IMR-90 (cell line): ENCODE measurements around the gene KIF13A.

Source experiments
- POLR2A ChIP-seq: IDR thresholded peaks from 2 replicates; pipeline ENCODE4 v1.6.1; 2012; ENCODE audit warnings: mild to moderate bottlenecking, low read depth, low read length
- TF ChIP-seq, protein P1 (sequence below): conservative IDR thresholded peaks from 2 replicates; pipeline ENCODE4 v1.5.1; 2012; ENCODE audit warnings: mild to moderate bottlenecking, low read depth, low read length, improper control_type of control experiment

DNA sequence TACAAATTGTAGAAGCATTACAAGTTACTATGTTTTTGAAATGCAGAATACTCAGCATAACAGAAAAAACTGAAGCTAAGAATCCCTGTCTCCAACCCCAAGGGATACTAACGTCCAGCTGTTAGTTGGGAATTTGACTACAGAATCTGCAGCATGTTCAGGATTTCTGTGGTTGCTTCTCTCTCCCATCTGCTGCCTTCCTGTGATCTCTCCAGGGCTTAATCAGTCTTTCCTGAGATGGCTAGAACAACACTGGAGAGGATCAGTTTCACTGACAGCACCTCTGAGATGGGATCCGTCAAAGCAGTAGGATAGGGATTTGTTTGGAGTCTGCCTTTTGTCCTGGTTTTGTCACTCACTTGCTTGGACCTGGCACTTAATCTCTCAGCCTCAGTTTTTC, 207.4 kb downstream of the KIF13A start:
- TF ChIP-seq, protein P1, sequence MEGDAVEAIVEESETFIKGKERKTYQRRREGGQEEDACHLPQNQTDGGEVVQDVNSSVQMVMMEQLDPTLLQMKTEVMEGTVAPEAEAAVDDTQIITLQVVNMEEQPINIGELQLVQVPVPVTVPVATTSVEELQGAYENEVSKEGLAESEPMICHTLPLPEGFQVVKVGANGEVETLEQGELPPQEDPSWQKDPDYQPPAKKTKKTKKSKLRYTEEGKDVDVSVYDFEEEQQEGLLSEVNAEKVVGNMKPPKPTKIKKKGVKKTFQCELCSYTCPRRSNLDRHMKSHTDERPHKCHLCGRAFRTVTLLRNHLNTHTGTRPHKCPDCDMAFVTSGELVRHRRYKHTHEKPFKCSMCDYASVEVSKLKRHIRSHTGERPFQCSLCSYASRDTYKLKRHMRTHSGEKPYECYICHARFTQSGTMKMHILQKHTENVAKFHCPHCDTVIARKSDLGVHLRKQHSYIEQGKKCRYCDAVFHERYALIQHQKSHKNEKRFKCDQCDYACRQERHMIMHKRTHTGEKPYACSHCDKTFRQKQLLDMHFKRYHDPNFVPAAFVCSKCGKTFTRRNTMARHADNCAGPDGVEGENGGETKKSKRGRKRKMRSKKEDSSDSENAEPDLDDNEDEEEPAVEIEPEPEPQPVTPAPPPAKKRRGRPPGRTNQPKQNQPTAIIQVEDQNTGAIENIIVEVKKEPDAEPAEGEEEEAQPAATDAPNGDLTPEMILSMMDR, result no peak
- no peak for TF ChIP-seq POLR2A
